ENCODE data around the gene FRMPD1.

Gene FRMPD1

GRCh38 chr9:37679649-37680402, 29.1 kb downstream of the FRMPD1 start:
- no peak for DNase-seq

GRCh38 chr9:37682951-37683350, 32.2 kb downstream of the FRMPD1 start:
- DNase-seq, result no peak

GRCh38 chr9:37683531-37684371, 33.0 kb downstream of the FRMPD1 start:
- DNase-seq, result no peak

GRCh38 chr9:37692622-37693221, 42.0 kb downstream of the FRMPD1 start:
- DNase-seq, result no peak

- no peak for DNase-seq
Observed at GRCh38 chr9:37693260-37693659, 42.5 kb downstream of the FRMPD1 start.

- DNase-seq, result no peak
Observed at GRCh38 chr9:37694355-37694754, 43.6 kb downstream of the FRMPD1 start.

- DNase-seq, result no peak
Observed at GRCh38 chr9:37696528-37696927, 45.8 kb downstream of the FRMPD1 start.

- DNase-seq, result no peak
Observed at GRCh38 chr9:37700131-37700530, 49.4 kb downstream of the FRMPD1 start.

- DNase-seq, result no peak
Observed at GRCh38 chr9:37700900-37701299, 50.1 kb downstream of the FRMPD1 start.

- no peak for DNase-seq
Observed at GRCh38 chr9:37705787-37706186, 55.0 kb downstream of the FRMPD1 start.

GRCh38 chr9:37706290-37706689, 55.5 kb downstream of the FRMPD1 start:
- no peak for DNase-seq

GRCh38 chr9:37707748-37708147, 57.0 kb downstream of the FRMPD1 start:
- DNase-seq, result no peak

GRCh38 chr9:37710046-37710445, 59.3 kb downstream of the FRMPD1 start:
- peak in 1 of 2 donors; percentile 44 for DNase-seq

GRCh38 chr9:37715260-37715659, 64.5 kb downstream of the FRMPD1 start:
- no peak for DNase-seq

GRCh38 chr9:37715991-37716505, 65.3 kb downstream of the FRMPD1 start:
- no peak for DNase-seq

- no peak for DNase-seq
Observed at GRCh38 chr9:37719526-37719925, 68.8 kb downstream of the FRMPD1 start.

- no peak for DNase-seq
Observed at GRCh38 chr9:37727013-37727412, 76.3 kb downstream of the FRMPD1 start.

GRCh38 chr9:37729499-37729898, 78.7 kb downstream of the FRMPD1 start:
- no peak for DNase-seq

- no peak for DNase-seq
Observed at GRCh38 chr9:37730256-37730655, 79.5 kb downstream of the FRMPD1 start.

- no peak for DNase-seq
Observed at GRCh38 chr9:37730839-37731238, 80.1 kb downstream of the FRMPD1 start.

- DNase-seq, result no peak
Observed at GRCh38 chr9:37732086-37732741, 81.5 kb downstream of the FRMPD1 start.

- no peak for DNase-seq
Observed at GRCh38 chr9:37732952-37733351, 82.2 kb downstream of the FRMPD1 start.

GRCh38 chr9:37739222-37739621, 88.5 kb downstream of the FRMPD1 start:
- DNase-seq, result no peak

Data from inflammatory macrophage (primary cell).